Measurements from ENCODE around the gene TOM1L1.

The TOM1L1 gene

DNA sequence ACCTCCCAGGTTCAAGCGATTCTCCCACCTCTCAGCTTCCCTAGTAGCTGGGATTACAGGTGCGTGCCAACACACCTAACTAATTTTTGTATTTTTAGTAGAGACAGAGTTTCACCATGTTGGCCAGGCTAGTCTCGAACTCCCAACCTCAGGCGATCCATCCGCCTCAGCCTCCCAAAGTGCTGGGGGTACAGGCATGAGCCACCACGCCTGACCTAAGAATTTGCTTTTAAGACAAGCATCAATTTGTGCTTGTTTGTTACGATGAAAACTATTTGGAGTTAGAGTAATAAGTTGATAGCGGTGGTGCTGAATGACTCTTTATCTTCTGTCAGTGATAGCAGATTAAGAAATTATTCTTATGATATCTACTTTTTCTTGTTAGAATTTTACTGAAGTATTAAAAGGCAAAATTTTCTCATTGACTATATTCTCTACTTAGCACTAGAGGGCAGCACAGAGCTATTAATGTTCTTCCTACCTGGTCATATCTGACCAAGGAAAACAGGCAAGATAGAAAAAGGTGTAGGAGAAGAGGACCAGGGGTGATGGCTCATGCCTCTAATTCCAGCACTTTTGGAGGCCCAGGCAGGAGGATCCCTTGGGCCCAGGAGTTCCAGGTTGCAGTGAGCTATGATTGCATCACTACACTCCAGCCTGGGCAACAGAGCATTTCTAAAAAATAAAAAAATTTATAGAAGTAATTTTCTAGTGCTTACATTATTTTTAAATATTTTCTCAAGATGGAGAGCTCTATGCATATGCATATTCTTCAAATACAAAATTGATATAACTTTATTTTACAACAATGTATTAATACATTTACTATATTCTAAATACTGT is 92.4 kb downstream of the TOM1L1 start:
- DNase-seq (ENCODE audit: low read depth in 3 of 3) = no peak

DNA sequence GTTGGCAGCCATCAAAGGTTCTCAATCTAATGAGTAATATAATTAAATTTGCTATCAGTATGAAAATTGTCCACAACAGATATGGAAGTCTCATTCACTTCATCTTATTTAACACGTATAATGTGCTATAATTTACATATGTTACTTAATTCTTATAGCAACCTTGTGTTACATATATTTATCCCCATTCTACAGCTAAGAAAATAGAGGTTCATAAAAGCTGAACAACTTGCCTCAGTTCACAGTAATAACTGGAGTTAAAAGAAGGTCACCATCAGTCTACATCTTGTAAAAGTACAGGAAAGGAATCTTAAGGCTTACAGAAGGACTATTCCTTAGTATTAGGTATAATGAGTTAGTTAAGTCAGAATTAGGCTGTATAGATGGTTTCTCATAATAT is 95.8 kb downstream of the TOM1L1 start:
- no peak for DNase-seq (ENCODE audit: low read depth in 3 of 3)

DNA sequence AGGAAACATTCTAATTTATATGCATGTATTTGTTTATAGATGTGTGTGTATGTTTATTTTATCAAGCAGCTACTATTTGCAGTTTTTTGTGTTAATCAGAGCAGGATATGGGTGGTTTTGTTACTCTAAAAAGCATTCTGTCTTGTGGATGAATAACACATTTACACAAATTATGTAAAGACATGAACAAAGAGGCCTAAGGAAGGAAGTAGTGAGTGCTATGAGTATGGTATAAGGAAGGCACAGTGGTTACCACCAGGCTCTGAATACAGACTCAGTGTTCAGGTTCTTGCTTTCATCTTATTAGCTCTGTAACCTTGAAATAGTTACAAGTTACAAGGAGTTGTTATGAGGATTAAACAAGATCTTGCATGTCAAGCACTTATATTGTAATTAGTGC is 101.8 kb downstream of the TOM1L1 start:
- no peak for DNase-seq (ENCODE audit: low read depth in 3 of 3)

DNA sequence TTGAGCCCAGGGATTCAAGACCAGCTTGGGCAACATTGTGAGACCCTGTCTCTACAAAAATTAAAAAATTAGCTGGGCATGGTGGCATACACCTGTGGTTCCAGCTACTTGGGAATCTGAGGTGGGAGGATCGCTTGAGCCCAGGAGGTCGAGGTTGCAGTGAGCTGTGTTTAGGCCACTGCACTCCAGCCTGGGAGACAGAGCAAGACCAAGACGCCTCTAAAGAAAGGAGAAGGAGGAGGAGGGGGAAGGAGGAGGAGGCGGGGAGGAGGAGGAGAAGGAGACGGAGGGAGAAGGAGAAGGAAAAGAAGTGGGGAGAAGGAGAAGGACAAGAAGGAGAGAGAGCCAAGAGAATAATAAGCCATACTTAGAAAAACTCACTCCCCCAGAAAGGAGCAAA is 103.8 kb downstream of the TOM1L1 start:
- no peak for DNase-seq (ENCODE audit: low read depth in 3 of 3)

DNA sequence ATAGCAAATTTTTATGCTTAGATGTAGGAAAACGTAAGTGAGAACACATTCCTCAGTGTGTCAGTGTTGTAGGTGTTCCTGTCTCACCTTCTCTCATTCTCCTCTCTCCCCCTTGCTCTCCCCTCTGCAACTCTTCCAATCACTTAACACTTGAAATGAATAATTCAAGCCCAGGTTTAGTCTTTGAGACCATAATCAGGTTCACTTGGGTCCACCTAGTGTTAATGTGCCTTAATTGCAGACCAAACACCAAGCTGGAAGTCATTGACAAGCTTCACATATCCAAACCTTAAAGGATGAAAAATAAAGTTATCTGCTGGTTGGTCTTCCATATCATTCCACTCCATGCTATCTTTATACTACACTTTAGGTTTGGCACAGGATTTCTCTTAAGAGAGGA is 104.9 kb downstream of the TOM1L1 start:
- DNase-seq (ENCODE audit: low read depth in 3 of 3) = no peak
